Lung (tissue), 12 donors: ENCODE measurements around the gene SCGB1D4. TPM values are rescaled to one million over a fixed set of nuclear protein-coding genes. Genes with fewer than 3 reads are reported as not detected.
"Not testable (repeated sequence)": the region's sequence is repeated elsewhere in the genome, so short reads cannot be mapped to it uniquely, and the experiment has no call there.

Experiments used
- ATAC-seq: fragments of 200-7000 bp; cut with Tn5 transposase; one replicate; pipeline ENCODE4 v1.9.1; 2020; ENCODE audit warnings: moderate number of reproducible peaks; ENCODE audit not compliant: insufficient read depth, low FRiP score
- DNase-seq, 3 donors: peaks; one replicate each; pipeline ENCODE4 v3.0.0-alpha.2; 2013 to 2017
- H3K27ac ChIP-seq, 2 donors: one replicate each; pipeline ENCODE4 v1.5.1; 2013; ENCODE audit warnings: mild to moderate bottlenecking in 2 of 2, moderate library complexity in 2 of 2, control low read depth in 1 of 2, inconsistent platforms in 1 of 2, low read depth in 1 of 2, low read length in 1 of 2
- H3K27me3 ChIP-seq, 3 donors: one replicate each; pipeline ENCODE4 v1.5.1; 2013; ENCODE audit warnings: low read length in 2 of 3; ENCODE audit not compliant: control insufficient read depth in 3 of 3, insufficient read depth in 3 of 3
- H3K36me3 ChIP-seq, 4 donors: one replicate each; pipeline ENCODE4 v1.5.1; 2013; ENCODE audit warnings: low read length in 4 of 4, mild to moderate bottlenecking in 1 of 4, moderate library complexity in 1 of 4; ENCODE audit not compliant: control insufficient read depth in 4 of 4, insufficient read depth in 4 of 4
- H3K4me1 ChIP-seq, 5 donors: one replicate each; pipeline ENCODE4 v1.5.1; 2013; ENCODE audit warnings: low read length in 5 of 5, mild to moderate bottlenecking in 2 of 5, moderate library complexity in 1 of 5; ENCODE audit not compliant: control insufficient read depth in 5 of 5, insufficient read depth in 5 of 5
- H3K4me3 ChIP-seq: one replicate; pipeline ENCODE4 v1.5.1; 2013; ENCODE audit warnings: mild to moderate bottlenecking, control low read depth, moderate library complexity
- H3K9ac ChIP-seq, 2 donors: one replicate each; pipeline ENCODE4 v1.5.1; 2013; ENCODE audit warnings: low read length in 2 of 2, control low read depth in 1 of 2; ENCODE audit not compliant: insufficient read depth in 1 of 2
- H3K9me3 ChIP-seq, 4 donors: one replicate each; pipeline ENCODE4 v1.5.1; 2013; ENCODE audit warnings: low read length in 3 of 4, mild to moderate bottlenecking in 1 of 4, moderate library complexity in 1 of 4; ENCODE audit not compliant: control insufficient read depth in 4 of 4, insufficient read depth in 3 of 4
- WGBS, 2 donors: extraction: QIAGEN DNeasy Blood & Tissue Kit; methylation state at CpG; one replicate each; pipeline ENCODE4 v1.1.7; 2013; 5-methylcytosine and 5-hydroxymethylcytosine counted together
- polyA plus RNA-seq, 2 donors: library from polyadenylated mRNA; stranded (reverse); fragments of 200-250 nt; gene quantifications; one replicate each; pipeline ENCODE4 v1.2.1, GENCODE V29; 2013
- total RNA-seq, 2 donors: library from RNA; depleted of rRNA in 1 of 2; stranded (reverse); fragments of >200 nt in 1 of 2; gene quantifications; one replicate each; pipeline ENCODE4 v1.2.1, GENCODE V29; 2014 to 2021
- TF ChIP-seq, protein P1 (sequence below): IDR thresholded peaks from 2 replicates; pipeline ENCODE4 v1.5.1; 2012; ENCODE audit warnings: mild to moderate bottlenecking; ENCODE audit errors: control extremely low read depth, extremely low read depth
- donor health status: control.
- donor health status: control.
- donor health status: Bipolar disorder and iron deficiency.
- donor health status: healthy.
- donor health status: DM: yes; HTN: yes; CAD: no.

SCGB1D4 gene
- total and polyA plus RNA-seq, 4 donors = not detected

DNA sequence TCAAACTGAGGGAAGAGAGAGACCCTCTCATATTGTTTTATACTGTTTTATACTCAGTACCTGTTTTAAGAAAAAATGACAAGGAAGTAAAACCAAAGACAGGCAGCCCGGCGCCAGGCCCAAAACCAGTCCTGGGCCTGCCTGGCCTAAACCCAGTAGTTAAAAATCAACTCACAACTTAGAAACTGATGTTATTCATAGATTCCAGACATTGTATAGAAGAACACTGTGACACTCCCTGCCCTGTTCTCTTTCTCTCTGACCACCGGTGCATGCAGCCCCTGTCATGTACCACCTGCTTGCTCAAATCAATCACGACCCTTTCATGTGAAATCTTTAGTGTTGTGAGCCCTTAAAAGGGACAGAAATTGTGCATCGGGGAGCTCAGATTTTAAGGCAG is 26.9 kb upstream of the SCGB1D4 start:
- H3K9ac ChIP-seq, H3K9me3 ChIP-seq, H3K4me1 ChIP-seq, H3K36me3 ChIP-seq, DNase-seq, ATAC-seq, H3K27ac ChIP-seq, H3K4me3 ChIP-seq: not testable (repeated sequence)
- peaks cover 2 to 40% (median 12%) of the 10 kb centered on the region in 3 donors for H3K27me3 ChIP-seq
- 74 to 83% methylated on average over 5 of the region's 5 CpGs for WGBS, 2 donors

GRCh38 chr11:62324731-62325556 is 26.1 kb upstream of the SCGB1D4 start:
- Histone ChIP-seq H3K4me3 (no peak overlapping the region), H3K36me3 (no peaks in the 10 kb centered on the region), H3K4me1 (peaks cover 0 to 3% (median 0%) of the 10 kb centered on the region in 5 donors), H3K27ac (no peak overlapping the region), H3K9ac (no peak overlapping the region), H3K27me3 (peaks cover 2 to 40% (median 14%) of the 10 kb centered on the region in 3 donors), H3K9me3 (no peaks in the 10 kb centered on the region)
- TF ChIP-seq, protein P1, sequence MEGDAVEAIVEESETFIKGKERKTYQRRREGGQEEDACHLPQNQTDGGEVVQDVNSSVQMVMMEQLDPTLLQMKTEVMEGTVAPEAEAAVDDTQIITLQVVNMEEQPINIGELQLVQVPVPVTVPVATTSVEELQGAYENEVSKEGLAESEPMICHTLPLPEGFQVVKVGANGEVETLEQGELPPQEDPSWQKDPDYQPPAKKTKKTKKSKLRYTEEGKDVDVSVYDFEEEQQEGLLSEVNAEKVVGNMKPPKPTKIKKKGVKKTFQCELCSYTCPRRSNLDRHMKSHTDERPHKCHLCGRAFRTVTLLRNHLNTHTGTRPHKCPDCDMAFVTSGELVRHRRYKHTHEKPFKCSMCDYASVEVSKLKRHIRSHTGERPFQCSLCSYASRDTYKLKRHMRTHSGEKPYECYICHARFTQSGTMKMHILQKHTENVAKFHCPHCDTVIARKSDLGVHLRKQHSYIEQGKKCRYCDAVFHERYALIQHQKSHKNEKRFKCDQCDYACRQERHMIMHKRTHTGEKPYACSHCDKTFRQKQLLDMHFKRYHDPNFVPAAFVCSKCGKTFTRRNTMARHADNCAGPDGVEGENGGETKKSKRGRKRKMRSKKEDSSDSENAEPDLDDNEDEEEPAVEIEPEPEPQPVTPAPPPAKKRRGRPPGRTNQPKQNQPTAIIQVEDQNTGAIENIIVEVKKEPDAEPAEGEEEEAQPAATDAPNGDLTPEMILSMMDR = peak; percentile 65
- DNase-seq (peak; percentile 17 to 38 (median 29)), ATAC-seq (peak; percentile 34)
- 34 to 49% methylated on average over 18 of the region's 18 CpGs for WGBS, 2 donors

- DNase-seq (no peak), ATAC-seq (no peak)
- Histone ChIP-seq H3K36me3 (no peaks in the 10 kb centered on the region), H3K9ac (no peak overlapping the region), H3K27me3 (peaks cover 5 to 41% (median 16%) of the 10 kb centered on the region in 3 donors), H3K4me3 (no peak overlapping the region), H3K27ac (no peak overlapping the region), H3K4me1 (peaks cover 0 to 3% (median 0%) of the 10 kb centered on the region in 5 donors), H3K9me3 (no peaks in the 10 kb centered on the region)
- TF ChIP-seq, protein P1 = no peak
- WGBS, 2 donors = 91 to 97% methylated on average over 2 of the region's 2 CpGs
Measured at GRCh38 chr11:62322524-62322923, 23.6 kb upstream of the SCGB1D4 start.

- H3K27me3 ChIP-seq = peaks cover 2 to 39% (median 4%) of the 10 kb centered on the region in 3 donors
- TF ChIP-seq, protein P1 = no peak
- no peaks in the 10 kb centered on the region for H3K36me3 ChIP-seq
- H3K4me1 ChIP-seq = no peaks in the 10 kb centered on the region
- no peak for ATAC-seq
- no peak overlapping the region for H3K4me3 ChIP-seq
- no peak overlapping the region for H3K9ac ChIP-seq
- H3K9me3 ChIP-seq = no peaks in the 10 kb centered on the region
- DNase-seq = no peak
- no peak overlapping the region for H3K27ac ChIP-seq
- WGBS, 2 donors = 66 to 77% methylated on average over 1 of the region's 1 CpG
Measured at GRCh38 chr11:62315431-62315830, 16.6 kb upstream of the SCGB1D4 start.
